HCEC 1CT (cell line): Measurements from ENCODE around the gene PRXL2B.
A peak's percentile ranks its signal among the peaks of the same experiment; 100 is the strongest.

Experiments used
- DNase-seq: peaks from one replicate; pipeline ENCODE4 v3.0.0-alpha.2; 2017

PRXL2B gene

GRCh38 chr1:2639607-2640521 lies 53.3 kb downstream of the PRXL2B start:
- DNase-seq = no peak

- peak; percentile 3 for DNase-seq
Observed at GRCh38 chr1:2640626-2641025, 54.0 kb downstream of the PRXL2B start.
